WTC11 (cell line): Measurements from ENCODE around the gene SLC29A3.

ENCODE experiments used
- CTCF ChIP-seq: fragments of 200-600 bp; IDR thresholded peaks from 2 replicates; pipeline ENCODE4 v1.8.0; 2022; ENCODE audit warnings: antibody characterized with exemption
- SMAD4 ChIP-seq: sonication (generic); formaldehyde crosslinking; IDR thresholded peaks from 2 replicates; pipeline ENCODE4 v1.8.0; 2022; ENCODE audit warnings: mild to moderate bottlenecking, missing genetic modification reagents

GRCh38 chr10:71274901-71275796 is 43.9 kb upstream of the SLC29A3 start:
- TF ChIP-seq CTCF = no peak
- no peak for TF ChIP-seq SMAD4
